HT1080 (cell line): ENCODE data around the gene CPNE5. TPM values are rescaled to one million over a fixed set of nuclear protein-coding genes. Genes with fewer than 3 reads are reported as not detected.
A peak's percentile ranks its signal among the peaks of the same experiment; 100 is the strongest.

ENCODE experiments used
- DNase-seq: peaks from one replicate; pipeline ENCODE4 v3.0.0-alpha.2; 2015; ENCODE audit warnings: low read depth
- total RNA-seq: library from RNA; depleted of rRNA; stranded (reverse); fragments of >200 nt; shearing (Covaris generic); gene quantifications from 2 replicates; pipeline ENCODE4 v1.2.3, GENCODE V29; 2014

CPNE5 gene
- total RNA-seq, 1 experiment from 2014 or later: 1.3 TPM

DNA sequence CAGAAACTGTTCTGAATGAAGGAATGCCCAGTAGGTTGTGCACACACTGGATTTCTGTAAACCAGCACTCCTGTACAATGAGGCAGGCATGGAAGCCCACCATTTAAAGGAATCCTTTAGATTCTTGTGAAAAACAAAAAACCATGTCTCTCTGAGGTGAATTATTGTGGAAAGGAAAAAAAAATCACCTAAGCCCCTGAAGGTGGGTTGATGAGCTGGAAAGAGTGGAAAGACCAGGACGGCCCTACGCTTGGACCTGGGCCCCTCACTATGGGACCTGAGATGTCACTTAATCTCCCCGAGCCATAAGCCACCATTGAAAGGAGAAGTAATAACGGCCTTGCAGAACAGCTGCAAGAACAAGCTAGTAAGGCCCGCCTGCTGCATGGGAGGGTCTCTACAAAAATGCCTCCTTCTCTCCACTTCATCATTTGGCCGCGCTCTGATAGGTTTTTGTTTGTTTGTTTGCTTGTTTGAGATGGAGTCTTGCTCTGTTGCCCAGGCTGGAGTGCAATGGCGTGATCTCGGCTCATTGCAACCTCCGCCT lies 72.8 kb downstream of the CPNE5 start:
- DNase-seq: no peak

DNA sequence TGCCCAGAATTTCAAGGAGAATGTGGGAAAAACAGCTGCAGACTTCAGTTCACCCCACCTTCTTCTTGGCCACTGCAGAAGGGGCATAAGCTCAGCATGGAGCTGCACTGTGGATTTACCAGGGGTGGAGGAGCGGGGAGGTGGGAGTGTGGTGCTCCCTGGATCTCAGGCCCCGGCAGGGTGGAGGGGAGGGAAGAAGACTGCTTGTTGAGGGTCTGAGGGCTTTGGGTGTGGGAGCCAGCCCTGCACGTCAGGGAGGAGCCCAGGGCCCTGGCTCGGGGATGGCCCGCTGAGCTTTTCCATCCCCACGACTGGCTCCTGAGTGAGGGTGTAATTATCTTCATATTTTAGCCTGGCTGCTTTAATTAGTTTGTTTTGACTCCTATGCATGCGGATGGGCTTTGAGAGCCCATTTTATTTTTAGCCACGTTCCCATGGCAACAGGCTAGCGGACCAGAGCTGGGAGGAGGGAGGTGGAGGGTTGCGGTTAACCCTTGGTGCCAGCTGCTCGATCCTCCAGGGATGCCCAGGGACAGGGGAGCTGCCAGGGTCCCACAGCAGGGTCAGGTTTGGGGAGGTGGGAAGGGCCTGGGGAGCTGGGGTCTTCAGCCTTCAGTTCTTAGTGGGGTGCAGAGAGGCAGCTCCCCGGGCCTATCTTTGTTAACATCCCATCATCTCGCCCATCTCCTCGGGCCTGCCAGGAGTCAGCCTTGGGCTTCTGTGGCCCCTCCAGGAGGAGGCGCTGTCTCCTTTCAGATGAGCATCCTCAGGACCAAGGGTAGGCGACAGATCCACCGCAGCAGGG lies 73.4 kb downstream of the CPNE5 start:
- peak; percentile 70 for DNase-seq

DNA sequence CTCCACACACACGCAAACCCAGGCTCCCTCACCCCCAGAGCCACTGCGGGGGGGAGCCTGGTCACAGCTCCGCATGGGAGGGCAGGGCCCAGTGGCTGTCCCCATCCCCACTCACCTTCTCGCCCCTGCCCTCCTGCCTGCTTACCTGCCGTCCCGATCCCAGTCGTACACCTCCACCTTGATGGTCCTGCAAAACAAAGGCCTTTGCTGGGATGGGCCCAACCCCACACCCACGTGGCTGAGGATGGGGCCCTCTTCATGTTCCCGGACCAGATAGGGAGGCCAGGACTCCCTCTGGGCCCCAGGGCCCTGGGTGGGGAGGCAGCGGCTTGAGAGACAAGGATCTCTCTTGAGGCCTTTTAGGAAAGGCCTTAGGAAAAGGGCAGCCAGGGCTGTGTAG lies 74.1 kb downstream of the CPNE5 start:
- DNase-seq: no peak

DNA sequence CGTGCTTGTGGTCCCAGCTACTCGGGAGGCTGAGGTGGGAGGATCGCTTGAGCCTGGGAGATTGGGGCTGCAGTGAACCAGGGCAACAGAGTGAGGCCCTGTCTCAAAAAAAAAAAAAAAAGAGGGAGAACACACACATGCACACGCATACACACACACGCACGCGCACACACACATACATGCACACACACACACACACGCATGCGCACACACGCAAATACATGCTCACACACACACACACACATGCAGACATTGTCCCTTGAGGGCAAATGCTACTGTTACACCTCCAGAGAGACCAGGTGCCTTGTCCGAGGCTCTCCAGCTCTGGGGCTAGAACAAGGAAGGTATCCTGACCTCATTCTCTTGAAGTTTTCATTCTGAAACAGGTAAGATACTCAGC lies 77.1 kb downstream of the CPNE5 start:
- DNase-seq: no peak

DNA sequence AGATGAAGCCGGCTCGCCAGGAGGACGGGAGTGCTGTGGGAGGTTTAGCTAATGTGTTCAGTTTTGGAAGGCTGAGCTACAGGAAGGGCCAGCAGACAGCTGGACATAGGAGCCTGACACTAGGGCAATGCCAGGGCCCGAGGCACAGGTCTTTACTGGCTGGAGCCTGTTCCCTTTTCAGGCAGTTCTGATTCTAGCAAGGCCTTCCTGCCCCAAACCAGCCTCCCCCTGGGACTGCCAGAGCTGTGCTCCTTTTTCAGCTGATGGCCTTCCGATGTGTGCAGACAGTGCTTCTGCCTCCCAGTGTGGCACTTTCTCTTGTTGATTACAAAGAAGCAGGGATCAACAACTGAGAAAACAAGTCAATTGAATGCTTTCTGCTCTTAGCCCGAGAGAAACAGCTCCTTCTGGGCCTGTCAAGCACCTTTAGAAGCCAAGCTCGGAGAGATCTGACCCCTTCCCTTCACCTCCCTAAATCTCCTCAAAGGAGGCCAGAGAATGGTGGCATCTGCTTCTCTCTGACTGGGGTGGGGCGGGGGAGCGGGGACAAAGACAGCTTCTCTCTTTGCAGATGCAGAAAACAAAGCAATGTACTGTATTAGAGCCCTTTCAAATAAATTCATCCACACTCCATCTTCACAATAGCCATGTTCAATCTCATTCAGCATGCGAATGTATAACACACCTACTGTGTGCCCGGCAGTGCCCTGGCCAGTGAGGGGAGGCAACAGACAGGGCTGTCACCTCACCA lies 78.4 kb downstream of the CPNE5 start:
- DNase-seq: no peak

DNA sequence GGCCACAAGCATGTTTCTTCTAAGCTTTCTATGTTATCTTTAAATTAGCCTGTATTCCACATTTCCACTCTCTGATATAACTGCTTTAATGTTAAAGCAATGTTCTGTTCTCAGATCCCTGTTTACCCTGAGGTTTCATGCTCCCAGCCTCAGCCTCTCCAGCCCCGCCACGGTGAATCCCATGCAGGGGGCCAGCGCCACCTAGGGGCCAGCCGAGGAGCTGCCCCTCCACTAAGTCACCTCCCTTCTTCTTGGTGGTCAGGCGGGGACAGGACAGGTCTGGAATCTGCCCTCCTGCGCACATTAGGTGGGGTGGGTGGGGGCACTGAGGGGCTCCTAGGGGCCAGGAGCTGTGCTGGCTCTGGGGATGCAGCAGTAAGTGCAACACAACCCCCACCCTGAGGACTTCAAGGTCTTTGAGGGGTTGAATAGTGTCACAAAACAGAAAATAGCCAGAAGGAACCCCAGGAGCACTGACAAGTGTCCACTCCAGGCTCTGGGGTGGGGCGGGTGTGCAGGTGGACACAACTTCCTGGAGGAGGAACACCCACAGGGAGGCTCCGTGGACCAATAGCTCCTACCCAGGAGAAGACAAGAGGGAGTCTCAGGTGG lies 80.0 kb downstream of the CPNE5 start:
- peak; percentile 73 for DNase-seq

DNA sequence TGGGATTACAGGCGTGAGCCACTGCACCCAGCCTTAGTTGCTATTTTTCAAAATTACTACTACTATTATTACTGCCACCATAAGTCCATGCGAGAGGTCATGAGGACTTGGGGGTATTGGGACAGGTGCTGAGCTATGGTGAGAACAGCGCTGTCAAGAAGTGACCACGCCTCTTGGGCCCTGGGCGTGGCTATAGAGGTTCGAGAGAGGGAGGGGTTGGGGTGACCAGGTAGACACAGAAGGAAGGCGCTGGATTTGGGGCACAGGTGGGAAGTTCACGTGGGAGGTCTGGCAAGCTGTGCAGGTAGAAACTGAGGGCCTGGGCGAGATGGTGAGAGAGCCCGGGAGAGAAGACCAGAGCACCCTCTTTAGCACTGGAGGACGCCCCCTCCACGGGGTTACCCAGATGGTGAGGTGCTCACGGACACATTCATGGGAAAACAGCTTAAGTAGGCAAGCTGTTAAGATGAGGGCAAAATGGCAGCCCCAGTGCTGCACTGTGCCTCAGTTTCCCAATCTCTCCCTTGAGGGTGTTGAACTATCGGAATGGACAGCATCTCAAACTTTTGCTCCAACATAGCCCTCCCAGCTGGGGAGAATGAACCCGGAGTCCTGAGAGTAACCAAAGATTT lies 80.6 kb downstream of the CPNE5 start:
- no peak for DNase-seq

DNA sequence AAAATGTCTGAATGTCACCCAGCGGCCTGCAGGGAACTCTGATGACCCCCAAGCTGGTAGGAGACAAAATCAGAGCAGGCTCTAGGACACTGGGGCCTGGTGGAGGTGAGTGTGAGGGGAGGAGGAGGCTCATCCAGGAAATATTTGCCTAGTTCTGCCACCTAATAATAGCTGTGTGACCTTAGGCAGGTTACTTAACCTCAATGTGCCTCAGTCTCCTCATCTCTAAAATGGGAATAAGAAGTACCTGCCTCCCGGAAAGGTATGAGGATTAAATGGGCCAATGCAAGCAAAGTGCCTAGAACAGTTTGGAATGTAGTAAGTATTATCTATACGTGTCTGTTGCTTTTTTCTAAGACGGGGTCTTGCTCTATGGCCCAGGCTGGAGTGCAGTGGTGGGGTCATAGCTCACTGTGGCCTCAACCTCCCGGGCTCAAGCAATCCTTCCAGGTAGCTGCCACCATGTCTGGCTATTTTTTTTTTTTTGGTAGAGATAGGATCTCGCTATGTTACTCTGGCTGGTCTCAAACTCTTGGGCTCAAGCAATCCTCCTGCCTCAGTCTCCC lies 81.2 kb downstream of the CPNE5 start:
- no peak for DNase-seq

DNA sequence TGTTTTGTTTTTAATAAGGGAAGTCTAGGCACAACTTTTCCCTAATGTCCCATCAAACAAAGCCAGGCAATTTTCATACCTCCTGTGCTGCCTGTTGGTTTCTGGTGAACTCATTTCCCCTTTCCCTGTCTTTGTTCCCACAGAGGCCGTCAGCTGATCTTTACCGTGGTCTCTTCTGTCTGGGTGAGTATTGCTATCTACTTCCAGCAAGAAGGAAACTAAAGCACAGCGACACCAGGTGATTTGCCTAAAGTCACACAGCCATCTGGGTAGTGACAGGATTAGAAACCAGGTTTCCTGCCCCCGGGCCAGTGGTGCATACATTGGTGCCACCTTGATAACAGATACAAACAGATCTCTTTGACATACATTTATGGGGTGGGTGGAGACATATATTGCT lies 82.0 kb downstream of the CPNE5 start:
- peak; percentile 46 for DNase-seq

DNA sequence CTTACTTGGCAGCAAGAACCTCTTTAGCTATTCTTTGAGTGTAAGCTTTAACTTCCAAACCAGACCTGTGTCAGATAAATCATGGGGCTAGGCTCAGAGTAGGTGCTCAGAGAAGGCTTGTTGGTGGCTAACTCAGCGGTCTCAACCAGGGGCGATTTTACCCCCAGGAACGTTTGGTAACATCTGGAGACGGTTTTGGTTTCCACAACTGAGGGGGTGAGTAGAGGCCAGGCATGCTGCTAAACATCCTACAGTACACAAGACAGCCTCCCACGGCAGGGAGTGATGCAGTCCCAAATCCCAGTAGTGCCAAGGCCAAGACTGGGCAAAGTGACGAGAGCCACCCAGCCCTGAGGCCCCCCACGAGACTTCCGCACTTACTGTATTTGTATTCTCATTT lies 82.5 kb downstream of the CPNE5 start:
- DNase-seq: no peak

DNA sequence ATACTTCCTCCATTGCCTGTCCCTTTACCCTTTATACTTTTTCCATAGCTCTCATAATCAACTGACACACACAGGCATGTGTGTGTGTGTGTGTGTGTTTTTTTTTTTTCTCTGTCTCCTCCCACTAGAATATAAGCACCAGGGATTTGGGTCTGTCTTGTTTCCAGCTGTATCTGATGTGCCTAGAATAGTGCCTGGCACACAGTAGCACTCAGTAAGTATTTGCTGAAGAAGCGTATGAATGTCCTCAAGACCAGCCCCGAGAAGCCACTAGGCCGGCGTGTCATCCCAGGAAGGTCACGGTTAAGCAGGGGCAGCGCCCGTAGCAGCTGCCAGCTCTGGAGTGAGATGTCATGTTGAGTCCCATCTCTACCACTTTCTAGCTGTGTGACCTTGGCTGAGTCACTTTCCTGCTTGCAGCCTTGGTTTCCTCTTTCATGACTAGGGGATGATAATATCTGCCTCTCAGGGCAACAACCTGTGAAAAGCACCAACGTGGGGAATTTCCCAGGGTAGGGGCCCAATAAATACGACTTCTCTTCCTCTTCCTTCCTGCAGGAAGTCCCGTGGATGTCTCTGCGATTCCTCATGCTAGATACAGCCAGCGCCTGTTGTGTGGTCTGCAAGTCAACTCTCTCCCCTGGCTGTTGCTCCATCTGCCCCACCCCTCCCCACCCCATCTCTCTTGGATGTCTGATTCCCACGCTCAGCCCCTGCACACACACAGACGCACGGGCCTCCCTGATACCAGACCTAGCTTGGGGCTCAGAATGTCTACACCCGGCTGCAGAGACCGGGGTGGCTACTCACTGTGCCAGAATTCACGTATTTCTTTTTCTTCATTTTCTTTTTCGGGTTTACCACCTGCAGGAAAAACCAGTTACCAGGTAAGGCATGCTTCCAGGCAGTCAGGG lies 83.6 kb downstream of the CPNE5 start:
- DNase-seq: peak; percentile 96

DNA sequence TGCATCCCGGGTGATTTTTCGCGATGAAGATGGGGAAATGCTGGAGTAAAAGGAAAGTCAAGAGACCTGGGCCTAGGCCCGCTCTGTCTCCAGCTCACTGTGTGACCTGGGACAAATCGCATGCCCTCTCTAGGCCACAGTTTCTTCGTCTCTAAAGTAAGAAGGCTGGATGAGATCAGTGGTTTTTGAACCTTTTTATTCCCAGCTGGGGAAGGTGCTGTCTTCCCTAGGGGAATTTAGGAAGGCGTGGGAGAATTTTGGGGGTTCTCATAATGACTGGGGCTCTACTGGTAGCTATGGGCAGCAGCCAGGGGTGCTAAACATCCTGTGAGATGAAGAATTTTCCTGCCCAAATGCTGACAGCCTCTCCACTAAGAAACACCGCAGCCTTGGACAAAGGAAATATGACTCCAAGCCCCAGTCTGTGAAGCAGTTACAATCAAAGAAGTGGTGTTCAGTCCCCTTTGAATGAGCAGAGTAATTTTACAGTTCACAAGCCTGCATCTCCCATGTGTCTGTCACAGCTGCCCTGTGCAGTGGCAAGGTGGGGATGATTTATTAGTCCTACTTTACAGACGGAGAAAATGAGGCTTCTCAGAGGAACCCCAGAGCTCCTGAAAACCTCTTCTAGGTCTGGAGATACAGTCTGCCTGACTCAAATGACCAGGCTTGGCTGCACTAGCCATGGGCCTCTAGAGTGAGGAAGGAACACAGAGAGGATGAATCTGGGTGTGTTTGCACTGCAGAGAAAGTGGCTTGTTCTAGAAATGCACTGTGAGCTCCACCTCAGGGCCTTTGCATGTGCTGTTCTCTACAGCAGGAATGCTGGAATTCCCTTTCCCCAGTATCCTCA lies 84.4 kb downstream of the CPNE5 start:
- peak; percentile 15 for DNase-seq

DNA sequence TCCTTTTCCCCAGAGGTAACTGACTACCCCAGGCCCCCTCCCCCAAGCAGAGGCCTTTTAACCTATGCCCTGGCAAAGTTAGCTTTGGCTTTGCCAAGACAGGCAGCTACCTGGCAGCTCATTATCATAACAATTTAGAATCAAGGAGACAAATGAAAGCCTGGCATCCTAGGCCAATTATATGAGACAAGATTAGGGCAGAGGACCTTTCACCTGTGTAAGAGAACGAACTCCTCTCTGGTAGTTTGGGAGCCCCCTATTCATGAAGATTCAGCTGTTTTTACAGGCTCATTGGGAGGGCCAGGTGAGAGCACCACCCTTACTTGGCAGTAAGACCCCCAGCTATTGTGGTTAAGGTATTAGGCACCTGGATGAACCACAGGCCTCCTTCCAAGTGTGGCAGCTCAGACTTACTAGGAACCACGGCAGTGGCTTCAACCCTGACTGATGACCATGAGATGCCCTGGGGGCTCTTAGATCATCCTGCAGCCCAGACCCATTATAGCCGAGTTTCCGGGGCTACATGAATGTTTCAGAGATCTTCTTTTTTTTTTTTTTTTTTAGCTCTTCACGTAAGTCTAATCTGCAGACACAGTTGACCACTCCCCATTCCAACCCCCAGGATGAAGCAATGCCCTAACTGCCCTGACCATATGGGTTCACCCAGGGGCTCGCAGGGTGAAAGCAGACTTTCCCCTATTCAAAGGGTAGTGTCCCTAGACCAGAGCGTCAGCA lies 85.4 kb downstream of the CPNE5 start:
- no peak for DNase-seq

DNA sequence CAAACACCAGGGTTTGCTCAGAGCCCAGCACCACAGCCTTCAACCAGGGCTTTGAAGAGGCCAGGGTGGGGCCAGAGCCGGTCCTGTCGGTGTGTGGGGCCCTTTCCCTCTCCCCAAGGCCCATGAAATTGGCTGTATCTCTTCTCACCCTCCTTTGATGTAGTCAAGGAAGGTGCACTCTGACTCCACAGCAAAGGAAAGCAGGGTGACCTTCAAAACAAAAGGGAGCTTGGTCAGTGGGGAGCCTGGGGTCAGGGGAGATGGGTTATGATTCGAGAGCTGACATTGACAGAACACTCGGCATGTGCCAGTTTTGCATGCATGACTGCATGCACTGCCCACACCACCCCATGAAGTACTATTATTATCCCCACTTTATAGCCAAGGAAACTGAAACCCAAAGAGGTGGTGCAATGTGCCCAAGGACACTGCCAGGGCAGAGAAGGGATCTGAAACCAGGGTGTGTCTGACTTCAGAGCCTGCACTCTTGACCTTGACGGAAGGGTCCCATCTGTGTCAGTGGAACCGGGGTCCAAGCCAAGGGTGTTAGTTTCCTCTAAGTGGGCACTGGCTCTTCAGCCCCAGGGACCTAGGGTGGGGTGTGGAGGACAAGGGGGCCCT lies 86.2 kb downstream of the CPNE5 start:
- DNase-seq: no peak

DNA sequence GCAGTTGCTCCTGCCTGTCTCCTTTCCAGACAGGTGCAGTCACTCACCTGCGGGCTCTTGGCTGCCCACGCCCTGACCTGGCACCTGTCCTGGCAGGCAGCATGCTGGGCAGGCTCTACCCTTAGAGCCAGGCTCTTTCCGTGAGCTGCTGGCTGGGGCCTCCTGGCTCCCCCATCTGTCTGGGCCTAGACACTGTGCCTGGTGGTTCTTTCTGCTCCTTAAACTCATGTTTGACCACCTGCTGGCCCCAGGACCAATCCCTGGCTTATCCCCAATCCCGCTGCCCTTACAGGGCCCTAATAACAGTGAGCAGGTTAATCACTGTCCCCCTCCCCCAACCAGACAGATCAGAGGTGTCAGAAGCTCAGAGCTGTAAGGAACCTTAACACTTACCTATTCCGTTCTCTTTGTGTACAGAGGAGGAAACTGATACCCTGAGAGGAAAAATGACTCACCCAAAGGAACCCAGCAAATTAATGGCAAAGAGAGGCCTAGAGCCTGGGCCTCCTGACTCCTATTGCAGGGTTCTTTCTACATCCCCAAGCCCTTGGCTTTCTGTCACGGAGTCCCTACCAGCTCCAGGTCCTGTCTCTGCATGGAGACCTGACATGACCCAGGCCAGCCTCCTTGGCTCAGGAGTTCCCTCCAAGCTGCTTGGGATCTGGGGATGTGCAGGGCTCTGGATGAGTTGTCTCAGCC lies 86.9 kb downstream of the CPNE5 start:
- peak; percentile 48 for DNase-seq

DNA sequence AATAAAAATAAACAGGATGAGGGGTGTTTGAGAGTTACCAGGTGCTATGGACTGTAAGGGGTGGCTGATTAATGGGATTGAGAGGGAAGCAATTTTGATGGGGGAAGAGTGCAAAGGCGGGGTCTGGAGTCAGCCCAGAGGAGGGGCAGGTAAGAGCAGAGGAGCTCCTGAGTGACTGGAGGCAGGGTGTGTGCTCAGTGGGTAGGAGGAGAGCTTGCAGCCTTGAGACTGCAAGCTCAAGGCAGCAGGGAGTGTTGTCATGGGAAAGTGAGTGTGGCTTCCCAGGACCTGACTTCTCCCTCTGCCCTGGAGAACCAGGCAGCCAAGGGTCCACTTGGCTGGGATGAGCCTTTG lies 87.4 kb downstream of the CPNE5 start:
- DNase-seq: no peak

DNA sequence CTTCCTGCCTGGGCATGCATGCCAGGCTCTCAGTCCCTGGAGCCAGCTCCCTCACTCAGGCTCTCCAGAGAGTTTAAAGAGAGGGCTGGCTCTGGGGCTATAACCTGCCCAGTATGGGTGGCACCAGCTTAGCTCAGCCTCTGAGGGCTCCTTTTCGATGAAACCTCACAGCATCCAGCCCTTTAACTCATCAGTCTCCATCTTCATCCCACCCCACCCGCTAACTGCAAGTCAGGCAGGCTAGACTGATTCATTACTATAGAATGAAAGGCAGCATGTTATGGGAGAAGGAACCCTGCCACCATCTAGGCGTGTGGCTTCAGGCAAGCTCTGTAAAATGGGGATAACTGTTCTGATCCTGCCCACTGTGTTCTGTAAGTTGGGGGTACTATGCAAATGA lies 88.2 kb downstream of the CPNE5 start:
- DNase-seq: no peak
